Measurements from ENCODE around the gene HTR3D. TPM values are rescaled to one million over a fixed set of nuclear protein-coding genes. Genes with fewer than 3 reads are reported as not detected.

Gene HTR3D
- total and polyA plus RNA-seq, 2 of the 13 experiments (the other 11 are each of a cell fraction or from before 2014, with no cell fraction given), result not detected

DNA sequence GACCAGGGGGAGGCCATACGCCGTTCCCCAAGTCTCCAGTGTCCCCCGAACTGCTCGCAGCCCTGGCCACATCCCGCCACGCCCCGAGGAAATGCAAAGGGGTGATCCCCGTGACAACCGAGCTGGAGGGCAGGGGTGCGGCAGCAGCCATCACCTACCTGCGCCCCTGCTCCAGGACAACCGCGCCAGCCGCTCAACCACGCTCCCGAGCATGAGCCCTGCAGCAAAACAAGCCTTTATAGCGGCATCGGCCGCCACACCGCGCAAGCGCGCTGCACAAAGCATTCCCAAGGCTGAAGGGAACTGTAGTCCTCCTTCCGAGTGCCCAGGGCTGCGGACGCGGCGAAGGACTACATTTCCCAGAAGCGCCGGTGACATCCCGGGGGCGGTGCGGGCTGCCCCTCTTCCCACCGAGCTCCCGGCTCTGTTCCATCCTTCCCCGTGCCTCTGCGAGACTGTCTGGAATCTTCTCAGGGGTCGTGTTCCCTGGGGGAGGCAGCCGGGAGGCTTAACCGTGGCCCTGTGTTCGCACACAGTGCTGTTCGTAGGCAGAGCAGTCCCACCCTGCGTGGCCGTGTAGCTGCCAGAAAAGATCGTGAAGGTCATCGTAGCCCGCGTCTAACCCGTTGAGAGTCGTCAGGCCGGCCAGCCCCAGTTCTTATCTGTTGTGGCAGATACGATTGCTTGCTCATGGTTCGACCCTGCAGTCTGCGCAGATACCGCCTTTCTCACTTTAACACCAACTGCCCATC is 13.7 kb upstream of the HTR3D start, which contains the start of gene ABCC5 (continued):
- TF ChIP-seq ZNF75D (CRISPR knock-in tag; IDR thresholded peaks at IDR 0.05; ENCODE audit: borderline replicate concordance) (no peak), ZNF546 (CRISPR knock-in tag; conservative IDR thresholded peaks at IDR 0.05) (no peak), ZNF446 (CRISPR knock-in tag; IDR thresholded peaks at IDR 0.05) (0 out of 2 replicates have a peak, but pooled peaks have one; percentile 26), SUZ12 (IDR thresholded peaks at IDR 0.05; ENCODE audit: low read depth, low read length) (peak; percentile 70), AGO2 (optimal IDR thresholded peaks at IDR 0.05; ENCODE audit: low read depth, low read length) (no peak), ATM (IDR thresholded peaks at IDR 0.05; ENCODE audit: borderline replicate concordance) (no peak), ZHX2 (IDR thresholded peaks at IDR 0.05; ENCODE audit: low read depth) (no peak), ZHX2 (CRISPR knock-in tag; IDR thresholded peaks at IDR 0.05; ENCODE audit: borderline replicate concordance) (no peak), ZNF230 (CRISPR knock-in tag; IDR thresholded peaks at IDR 0.05) (peak; percentile 70; the same call in 1 of the 2 replicates), ZNF776 (CRISPR knock-in tag; IDR thresholded peaks at IDR 0.05) (0 out of 2 replicates have a peak, but pooled peaks have one; percentile 71)
- TF ChIP-seq, protein P1, sequence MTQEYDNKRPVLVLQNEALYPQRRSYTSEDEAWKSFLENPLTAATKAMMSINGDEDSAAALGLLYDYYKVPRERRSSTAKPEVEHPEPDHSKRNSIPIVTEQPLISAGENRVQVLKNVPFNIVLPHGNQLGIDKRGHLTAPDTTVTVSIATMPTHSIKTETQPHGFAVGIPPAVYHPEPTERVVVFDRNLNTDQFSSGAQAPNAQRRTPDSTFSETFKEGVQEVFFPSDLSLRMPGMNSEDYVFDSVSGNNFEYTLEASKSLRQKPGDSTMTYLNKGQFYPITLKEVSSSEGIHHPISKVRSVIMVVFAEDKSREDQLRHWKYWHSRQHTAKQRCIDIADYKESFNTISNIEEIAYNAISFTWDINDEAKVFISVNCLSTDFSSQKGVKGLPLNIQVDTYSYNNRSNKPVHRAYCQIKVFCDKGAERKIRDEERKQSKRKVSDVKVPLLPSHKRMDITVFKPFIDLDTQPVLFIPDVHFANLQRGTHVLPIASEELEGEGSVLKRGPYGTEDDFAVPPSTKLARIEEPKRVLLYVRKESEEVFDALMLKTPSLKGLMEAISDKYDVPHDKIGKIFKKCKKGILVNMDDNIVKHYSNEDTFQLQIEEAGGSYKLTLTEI (CRISPR knock-in tag; conservative IDR thresholded peaks at IDR 0.05), result no peak
- TF ChIP-seq, protein P2, sequence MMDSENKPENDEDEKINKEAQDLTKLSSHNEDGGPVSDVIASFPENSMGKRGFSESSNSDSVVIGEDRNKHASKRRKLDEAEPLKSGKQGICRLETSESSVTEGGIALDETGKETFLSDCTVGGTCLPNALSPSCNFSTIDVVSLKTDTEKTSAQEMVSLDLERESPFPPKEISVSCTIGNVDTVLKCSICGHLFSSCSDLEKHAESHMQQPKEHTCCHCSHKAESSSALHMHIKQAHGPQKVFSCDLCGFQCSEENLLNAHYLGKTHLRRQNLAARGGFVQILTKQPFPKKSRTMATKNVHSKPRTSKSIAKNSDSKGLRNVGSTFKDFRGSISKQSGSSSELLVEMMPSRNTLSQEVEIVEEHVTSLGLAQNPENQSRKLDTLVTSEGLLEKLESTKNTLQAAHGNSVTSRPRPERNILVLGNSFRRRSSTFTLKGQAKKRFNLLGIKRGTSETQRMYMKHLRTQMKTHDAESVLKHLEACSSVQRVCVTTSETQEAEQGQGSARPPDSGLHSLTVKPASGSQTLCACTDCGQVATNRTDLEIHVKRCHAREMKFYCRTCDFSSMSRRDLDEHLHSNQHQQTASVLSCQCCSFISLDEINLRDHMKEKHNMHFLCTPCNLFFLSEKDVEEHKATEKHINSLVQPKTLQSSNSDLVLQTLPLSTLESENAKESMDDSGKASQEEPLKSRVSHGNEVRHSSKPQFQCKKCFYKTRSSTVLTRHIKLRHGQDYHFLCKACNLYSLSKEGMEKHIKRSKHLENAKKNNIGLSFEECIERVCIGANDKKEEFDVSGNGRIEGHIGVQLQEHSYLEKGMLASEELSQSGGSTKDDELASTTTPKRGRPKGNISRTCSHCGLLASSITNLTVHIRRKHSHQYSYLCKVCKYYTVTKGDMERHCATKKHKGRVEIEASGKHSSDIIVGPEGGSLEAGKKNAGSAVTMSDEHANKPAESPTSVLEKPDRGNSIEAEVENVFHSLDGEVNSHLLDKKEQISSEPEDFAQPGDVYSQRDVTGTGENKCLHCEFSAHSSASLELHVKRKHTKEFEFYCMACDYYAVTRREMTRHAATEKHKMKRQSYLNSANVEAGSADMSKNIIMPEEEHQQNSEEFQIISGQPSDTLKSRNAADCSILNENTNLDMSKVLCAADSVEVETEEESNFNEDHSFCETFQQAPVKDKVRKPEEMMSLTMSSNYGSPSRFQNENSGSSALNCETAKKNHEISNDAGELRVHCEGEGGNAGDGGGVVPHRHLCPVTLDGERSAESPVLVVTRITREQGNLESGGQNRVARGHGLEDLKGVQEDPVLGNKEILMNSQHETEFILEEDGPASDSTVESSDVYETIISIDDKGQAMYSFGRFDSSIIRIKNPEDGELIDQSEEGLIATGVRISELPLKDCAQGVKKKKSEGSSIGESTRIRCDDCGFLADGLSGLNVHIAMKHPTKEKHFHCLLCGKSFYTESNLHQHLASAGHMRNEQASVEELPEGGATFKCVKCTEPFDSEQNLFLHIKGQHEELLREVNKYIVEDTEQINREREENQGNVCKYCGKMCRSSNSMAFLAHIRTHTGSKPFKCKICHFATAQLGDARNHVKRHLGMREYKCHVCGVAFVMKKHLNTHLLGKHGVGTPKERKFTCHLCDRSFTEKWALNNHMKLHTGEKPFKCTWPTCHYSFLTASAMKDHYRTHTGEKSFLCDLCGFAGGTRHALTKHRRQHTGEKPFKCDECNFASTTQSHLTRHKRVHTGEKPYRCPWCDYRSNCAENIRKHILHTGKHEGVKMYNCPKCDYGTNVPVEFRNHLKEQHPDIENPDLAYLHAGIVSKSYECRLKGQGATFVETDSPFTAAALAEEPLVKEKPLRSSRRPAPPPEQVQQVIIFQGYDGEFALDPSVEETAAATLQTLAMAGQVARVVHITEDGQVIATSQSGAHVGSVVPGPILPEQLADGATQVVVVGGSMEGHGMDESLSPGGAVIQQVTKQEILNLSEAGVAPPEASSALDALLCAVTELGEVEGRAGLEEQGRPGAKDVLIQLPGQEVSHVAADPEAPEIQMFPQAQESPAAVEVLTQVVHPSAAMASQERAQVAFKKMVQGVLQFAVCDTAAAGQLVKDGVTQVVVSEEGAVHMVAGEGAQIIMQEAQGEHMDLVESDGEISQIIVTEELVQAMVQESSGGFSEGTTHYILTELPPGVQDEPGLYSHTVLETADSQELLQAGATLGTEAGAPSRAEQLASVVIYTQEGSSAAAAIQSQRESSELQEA (CRISPR knock-in tag; IDR thresholded peaks at IDR 0.05; ENCODE audit: not compliant biosample characterization), result peak; percentile 15

All from HepG2 (cell line).